HG03378 (cell line): ENCODE results near the gene RNF115.
A peak's percentile ranks its signal among the peaks of the same experiment; 100 is the strongest.
"Not testable (repeated sequence)": the region's sequence is repeated elsewhere in the genome, so short reads cannot be mapped to it uniquely, and the experiment has no call there.

Experiments used
- ATAC-seq: cut with Tn5 transposase; IDR thresholded peaks from one replicate; pipeline ENCODE4 v1.9.1; 2021; ENCODE audit warnings: mild to moderate bottlenecking, moderate library complexity; ENCODE audit not compliant: unreplicated experiment

The RNF115 gene

DNA sequence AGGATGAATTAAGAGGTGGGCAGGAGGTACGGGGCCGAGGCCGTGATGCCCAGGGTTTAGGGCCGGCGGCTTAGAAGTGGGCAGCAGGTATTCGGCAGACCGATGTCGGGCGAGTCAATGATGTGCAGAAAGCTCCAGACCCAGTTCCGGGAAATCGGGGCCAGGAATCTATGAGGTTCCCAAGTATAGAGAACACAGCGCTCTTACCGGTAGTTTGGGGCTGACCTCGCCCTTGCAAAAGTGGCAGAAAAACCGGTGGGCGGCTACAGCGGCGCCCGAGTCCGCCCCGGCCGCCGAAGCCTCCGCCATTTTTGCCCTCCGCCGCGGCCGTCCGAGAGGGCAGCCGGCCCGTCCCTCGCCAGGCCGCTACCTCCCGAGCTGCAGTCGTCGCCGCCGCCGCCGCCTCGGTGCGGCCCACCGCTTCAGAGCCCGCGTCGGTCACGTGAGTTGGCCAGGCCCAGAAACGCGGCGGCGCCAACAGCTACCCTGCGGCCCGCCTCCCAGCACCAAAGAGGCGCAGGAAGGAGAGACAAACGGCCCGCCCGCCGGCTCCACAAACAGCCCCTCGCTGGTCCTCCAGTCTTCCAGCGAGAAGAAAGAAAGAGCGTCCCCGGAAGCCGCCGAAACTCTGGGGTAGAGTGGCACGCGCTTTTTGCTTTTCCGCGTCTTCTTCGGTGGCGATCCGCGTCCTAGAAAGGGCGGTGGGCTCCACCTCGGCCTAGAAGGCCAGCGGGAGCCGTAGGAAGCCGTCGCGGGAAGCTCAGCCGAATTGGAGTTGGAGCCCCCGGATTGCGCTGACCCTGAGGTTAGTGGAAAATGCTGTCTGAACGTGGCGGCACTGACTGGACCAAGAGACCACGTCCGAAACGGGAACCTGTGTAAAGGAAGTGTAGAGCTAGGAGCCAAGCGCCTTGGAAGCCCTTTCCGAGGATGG, at the start of gene RNF115, which contains the start of gene POLR3C:
Gene RNF115, minus strand, starts transcription at position 531 of the 934 bp plus-strand sequence. Its CDS starts 222 bp downstream, at position 309.
Gene POLR3C, plus strand, starts transcription at position 636 of the 934 bp plus-strand sequence. CDS start 1,577 bp downstream, outside the sequence.
- ATAC-seq = peak; percentile 71

DNA sequence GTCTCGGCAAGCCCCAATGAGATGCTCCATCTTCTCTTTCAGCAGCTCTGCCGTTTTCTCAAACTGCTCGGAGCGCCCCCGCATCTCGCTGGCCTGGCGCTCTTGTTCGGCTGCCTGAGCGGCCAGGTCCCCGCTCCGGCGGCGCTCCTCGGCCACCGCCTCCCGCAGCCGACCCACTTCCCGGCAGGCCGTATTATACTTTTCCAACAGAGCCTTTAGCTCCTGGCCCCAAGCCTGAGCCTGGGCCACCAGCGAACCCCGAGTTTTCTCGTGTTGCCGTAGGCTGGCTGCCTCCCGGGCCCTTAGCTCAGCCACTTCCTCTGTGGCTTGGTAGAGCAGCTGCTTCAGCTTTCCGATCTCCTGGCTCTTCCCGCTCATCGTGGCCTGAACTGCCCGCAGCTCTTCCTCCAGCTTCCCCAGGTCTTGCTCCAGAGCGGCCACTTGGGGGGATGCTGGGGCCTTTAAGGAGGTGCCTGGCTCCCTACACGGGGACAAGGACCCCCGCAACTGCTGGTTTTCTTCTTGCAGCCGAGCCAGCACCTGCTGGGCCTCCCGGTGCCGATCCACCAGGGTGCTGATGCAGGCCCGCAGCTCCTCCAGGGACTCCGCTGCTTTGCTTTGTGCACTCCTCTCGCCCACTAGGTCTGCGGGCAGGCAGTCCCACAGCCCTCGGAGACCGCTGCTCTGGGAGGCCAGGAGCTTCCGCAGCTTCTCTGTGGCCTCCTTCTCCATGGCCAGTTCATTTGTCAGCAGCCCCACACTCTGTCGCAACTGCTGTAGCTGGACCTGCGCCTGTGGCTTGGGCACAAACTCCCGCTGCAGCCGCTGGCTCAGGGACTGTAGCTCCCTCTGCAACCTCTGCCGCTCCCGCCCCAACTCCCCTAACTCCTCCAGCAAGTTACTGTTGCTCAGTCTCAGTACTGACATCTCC, 48.4 kb upstream of the RNF115 start:
- no peak for ATAC-seq

DNA sequence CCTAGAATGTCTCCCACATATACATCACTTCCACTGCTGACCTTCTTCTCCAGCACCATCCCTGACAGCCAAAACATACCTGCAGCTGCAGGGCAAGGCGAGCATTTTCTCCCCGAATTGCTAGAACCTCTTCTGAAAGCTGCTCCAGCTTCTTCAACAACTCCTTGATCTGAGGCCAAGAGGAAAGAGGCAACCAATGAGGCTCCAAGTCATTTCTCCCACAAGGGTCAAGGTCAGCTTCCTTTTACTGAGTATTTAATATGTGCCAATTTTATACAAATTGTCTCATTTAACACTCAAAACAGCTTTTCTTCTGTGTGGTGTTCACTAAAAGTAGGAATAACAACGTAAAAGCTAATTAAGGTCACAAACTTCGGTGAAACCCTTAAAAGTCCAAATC, 44.3 kb upstream of the RNF115 start:
- ATAC-seq = no peak

DNA sequence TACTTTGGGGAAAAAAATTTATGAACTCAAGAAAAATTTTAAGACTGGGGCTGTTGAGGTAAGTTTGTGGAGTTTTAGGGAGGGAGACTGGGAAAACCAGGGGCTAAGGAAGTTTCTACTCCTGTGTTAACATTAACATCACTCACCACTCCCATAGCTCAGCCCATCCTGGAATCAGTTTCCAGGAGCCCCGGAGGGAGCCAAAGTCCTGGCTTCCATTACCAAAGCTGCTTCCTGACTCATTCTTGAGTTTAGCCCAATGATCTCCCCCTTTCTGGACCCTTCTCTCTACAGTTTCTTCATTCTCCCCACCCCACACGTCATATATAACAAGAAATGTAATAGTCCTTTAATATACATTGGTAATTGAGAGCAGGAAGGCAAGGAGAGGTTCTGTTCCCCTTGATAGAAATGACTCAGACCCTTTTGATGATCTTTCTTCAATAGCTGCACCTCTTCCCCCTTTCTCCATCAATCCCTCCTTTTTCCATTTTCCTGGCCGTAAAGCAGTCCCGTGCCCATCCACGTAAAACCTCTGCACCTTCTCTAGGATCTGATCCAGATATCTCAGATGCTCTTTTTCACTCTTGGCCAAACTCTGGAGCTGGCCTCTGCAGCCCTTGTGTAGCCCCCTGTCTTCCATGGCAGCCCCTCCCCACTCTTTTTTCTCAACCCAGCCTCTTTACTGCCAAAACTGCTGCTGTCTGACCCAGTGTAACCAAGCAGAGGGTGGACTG, 39.6 kb upstream of the RNF115 start:
- no peak for ATAC-seq

DNA sequence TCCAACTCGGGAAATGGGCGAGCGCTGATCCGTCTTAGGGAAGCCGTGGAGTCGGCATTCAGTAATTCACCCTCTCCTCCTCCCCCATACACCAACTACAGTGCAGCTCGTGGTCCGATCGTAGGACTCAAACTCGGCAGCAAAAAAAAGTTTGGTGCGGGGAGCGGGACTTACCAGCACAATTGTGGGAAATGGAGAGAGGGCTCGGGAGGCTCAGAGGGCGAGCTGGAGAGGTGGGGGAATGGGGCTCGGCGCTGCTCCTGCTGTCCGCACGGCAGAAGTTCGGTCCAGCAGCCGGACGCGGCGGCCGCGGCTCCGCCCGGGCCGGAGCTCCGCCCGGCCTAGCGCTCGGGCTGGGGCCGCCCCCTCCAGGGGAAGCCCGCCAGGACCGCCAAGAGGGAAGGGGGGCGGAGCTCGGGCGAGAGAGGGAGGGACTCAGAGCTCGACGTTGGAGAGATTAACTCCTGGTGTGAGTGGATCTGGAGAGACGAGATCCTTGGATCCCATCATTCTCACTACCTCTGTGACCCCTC, 35.7 kb upstream of the RNF115 start:
- ATAC-seq = peak; percentile 60

DNA sequence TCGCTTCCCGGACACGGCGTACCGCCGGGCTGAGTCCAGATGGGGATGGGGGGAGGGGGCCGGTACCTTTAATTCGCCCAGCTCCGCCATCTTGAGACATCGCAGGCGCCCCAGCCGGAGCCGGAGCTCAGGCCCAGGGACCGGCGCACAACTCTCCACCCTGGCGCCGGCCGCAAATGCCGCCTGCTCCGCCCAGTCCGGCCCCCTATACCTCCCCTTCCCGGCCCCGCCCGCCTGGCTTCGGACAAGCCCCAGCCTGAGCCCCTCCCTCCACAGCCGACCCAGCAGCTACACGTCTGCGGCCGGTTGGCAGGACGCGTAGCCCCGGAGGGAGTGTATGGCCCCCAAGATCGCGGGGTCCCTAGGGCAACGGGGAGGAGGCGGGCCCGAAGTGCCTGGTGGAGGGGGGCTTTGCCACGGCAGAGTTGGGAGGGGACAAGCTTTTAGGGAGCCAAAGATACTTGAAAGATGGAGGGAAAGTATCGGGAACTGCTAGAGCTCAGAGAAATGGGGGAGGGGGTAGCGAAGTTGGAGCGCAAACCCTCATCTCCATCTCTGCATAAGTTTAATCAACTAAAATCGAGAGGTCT, 35.1 kb upstream of the RNF115 start, which contains the start of gene PIAS3:
Gene PIAS3, minus strand, starts transcription at position 181 of the 590 bp plus-strand sequence. Its CDS starts 91 bp downstream, at position 90.
- ATAC-seq = peak; percentile 56

DNA sequence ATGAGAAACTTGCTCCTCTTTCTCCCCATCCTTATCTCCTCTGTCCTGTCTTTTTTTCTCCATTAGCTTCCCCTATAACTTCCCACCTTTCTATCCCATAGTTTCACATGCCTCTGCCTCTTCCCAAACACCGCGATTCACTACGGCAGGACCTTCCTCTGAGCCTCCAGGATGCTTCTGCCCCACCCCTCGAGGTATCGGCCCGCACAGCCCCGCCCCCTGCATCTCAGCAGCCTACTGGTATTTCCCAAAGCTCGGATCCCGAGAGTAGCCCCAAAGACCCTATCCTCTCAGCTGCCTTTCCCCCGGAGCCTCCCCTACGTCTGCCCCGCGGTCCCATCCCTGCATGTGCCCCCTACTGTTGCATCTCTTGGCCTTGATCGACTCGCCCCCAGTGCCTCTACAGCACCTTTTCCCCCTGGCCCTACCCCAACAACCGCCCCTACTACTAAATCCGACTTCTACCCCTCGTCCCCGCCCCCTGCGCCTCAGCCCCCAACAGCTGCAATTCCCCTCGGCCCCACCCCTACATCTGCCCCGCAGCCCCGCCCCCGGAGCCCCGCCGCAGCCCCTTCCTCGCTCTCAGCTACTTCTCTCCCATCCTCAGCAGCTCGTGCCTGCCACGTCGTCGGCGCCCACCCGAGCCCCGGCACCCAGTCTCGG, 34.5 kb upstream of the RNF115 start:
- no peak for ATAC-seq

DNA sequence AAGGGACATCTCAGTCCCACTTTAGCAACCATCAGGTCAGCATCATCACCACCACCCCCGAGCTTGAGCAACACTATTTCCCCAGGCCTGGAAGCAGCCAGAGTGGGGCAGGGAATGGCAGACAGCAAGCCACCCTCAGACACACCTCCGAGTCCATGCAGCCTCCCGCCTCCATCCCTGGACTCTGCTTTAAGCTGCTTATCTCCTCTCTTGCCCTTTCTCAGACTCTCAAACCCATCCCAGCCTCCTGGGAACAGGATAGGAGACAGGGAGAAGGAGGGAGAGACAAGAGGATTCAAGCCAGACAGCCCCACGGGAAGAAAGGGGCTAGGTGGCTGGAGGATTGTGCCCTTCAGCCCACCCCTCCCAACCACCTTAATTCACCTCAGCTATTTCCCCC, 33.3 kb upstream of the RNF115 start:
- no peak for ATAC-seq

DNA sequence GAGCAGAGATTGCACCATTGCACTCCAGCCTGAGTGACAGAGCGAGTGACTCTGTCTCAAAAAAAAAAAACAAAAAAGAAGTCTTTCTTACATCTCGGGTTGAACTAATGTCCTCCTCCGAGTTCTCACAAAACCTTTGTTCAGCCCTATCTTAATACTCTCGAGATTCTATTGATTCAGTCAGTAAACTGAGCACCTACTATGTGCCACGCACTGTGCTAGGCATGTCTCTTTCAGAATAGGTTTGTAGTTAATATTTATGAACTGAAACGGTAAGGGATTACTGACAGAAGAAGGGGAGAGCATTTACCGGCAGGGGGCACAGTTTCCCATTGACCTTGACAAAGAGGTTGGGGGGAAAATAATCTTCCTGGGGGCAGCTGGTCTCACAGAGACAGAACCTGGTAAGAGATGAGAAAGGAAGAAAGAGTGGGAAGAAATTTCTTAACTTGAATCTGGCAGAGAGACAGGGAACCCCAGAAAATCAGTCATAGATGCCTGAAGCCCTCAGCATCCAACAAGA, 31.6 kb upstream of the RNF115 start:
- no peak for ATAC-seq

DNA sequence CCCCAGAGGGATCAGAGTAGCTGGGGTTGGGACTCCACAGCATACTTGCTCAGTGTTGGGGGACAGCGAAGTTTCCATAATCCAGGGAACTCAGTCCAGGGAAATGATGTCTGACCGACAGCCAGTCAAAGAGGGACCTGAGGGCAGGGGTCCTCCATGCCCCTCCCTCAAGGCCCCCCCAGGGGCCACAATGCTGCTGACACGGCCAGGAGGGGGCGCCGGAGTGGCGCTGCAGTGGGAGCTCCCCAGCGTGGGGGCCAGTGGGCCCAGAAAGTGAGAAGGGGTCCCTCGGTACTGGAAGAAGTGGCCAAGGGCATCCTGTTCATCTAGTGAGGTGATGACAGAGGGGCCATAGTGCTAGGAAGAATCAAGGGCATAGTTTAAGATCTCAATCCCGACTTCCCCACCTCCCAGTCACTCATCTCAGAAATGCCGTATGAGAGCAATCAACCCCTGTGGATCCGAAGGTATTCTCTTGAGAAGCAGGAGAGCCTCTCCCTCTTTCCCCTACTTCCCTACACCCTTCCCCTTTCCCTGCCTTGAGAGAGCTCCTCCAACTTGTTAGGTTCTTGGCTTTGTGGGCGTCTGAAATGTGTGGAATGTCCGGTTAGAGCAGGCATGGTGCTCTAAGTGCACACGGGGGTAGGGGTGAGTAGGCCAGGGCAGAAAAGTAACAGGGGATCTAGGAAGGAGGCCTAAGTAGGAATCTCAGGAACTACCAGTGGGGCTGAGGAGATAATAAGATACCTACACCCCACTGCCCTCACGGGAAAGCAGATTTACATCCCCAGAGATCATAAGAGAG, 25.7 kb upstream of the RNF115 start:
- ATAC-seq = no peak

DNA sequence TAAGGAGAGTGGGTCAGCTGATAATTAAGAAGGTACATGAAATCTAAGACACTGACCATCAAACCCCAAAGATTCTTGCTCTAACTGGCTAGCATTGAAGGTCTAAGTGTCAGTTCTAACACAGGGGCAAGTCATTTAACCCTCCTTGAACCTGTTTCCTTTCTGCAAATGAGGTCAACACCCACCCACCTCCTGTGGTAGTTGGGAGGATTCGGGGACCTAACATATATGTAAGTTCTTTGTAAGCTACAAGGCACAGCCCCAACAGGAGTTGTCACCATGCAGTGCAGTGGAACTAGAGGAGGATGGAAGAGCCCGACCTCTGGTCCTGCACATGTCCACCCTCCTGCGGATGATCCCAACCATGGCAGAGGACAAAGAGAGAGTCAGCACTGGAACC, 23.9 kb upstream of the RNF115 start:
- no peak for ATAC-seq

DNA sequence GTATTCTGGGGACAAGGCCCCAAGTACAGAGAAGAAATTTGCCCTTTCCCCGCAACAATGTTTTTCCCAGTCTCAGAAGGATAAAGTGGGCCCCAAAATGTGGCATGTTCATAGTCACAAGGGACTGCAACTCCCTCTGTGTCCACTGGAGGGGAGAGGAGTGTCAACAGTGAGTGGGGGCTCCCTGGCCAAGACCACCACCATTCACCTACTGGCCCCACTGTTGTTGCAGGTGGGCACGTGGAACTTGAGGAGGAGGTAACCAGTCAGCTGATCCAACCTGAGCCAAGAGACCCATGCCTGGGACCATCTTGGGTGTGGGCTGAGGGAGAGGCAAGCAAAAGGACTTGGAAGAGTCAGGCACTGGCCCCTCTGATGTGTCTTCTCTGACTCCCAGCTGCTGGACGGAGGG, 22.3 kb upstream of the RNF115 start:
- no peak for ATAC-seq

DNA sequence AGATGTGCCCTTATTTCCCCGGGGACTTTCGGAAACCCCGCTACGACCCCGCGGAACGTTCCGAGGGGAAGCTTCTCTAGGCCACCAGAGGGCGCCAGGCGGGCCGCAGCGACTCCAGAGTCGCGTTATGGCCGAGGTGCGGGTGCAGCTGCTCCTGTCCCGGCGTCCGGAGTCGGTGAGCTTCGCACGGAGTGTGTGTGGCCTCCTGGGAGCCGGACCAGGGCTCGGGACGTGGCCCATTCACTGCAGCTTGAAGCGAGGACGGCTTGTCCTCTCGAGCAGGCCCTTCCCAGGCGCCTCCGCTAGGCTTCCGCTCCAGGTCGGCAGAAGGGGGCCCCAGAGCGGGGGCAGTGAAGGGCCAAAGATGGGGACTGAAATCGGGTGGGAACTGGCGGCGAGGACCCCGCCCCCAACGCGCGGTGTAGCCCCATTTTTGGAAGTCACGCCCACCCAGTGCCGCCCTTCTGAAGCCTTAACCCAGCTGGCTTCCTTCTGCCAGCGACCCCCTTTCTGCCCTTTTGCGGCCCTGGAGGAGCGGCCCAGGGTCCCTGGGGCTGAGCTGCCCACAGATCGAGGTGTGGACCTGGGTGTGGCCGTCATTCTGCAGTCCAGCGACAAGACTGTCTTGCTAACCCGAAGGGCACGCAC, 21.7 kb upstream of the RNF115 start, which contains the start of gene NUDT17:
Gene NUDT17, plus strand, starts transcription at position 117 of the 648 bp plus-strand sequence. Its CDS starts 11 bp downstream, at position 128.
- ATAC-seq = peak; percentile 46

DNA sequence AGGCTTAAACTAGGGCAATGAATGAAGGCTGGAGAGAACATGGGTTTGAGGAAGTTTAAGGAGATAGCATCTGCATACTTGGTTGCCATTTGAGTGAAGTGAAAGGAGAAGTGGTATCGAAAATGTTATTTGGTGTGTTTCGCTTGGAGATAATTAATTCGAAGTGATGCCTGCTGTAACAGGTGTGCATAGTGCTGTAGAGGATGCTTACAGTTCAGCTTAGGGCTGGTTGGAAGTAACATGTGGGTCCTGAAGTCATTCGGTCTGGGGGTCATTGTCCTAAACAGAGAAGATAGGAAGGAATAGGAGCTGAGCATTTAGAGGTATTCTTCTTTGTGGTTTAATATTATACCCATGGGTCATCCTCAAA, 21.2 kb upstream of the RNF115 start:
- peak; percentile 83 for ATAC-seq

DNA sequence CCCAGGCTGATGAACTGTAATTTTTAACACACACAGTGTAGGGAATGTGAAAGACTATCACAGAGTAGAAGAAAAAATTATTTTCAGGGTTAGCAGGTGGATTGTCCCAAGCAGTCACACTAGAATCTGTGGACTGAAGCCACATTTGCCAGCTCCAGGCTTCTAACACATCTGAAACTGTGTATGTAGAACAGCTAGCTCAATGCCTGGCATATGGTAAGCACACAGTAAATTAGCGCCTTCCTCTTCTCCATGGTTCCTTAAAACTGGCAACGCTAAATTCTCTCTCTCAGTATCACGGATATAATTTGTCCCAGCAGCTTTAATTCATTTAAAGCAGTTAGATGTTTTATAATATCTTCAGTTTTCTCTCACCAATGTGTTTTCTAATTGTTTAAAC, 19.1 kb upstream of the RNF115 start:
- ATAC-seq = no peak

DNA sequence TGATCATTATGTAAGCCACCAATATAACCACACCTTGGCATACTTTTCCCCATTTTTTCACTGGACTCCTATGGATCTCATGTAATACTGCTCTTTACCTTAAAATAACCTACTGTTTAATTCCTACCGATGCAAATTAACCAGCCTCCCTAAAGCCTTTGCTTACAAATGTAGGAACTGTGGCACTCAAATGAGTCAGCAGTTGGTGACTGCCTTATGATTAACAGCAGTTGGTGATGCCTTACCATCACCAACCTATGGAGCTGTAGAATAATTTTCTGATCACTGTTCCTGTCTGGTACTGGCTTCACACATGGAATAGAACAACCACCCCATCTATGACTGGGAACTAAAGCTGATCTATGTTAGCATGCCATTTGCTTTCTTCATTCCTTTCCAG, 13.8 kb upstream of the RNF115 start:
- ATAC-seq = no peak

DNA sequence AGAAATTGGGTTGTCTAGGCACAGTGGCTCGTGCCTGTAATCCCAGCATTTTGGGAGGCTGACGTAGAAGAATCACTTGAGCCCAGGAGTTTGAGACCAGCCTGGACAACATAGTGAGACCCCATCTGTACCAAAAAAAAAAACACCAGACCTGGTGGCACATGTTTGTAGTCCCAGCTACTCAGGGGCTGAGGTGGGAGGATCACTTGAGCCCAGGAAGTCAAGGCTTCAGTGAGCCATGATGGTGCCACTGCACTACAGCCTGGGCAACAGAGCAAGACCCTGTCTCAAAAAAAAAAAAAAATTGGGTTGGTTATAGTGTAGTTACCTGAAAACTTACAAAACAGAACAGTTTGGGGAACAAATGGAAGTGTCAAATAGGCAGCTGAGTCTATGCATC, 6.9 kb upstream of the RNF115 start:
- not testable (repeated sequence) for ATAC-seq
